BE2C (cell line): ENCODE results near the gene LEMD2.

Source experiments
- DNase-seq: peaks from one replicate; pipeline ENCODE4 v3.0.0-alpha.2; 2020
- H3K27me3 ChIP-seq: fragments of 250-450 bp; sonication (Bioruptor Pico); 2 replicates; pipeline ENCODE4 v1.5.1; 2020; ENCODE audit warnings: mild to moderate bottlenecking
- H3K36me3 ChIP-seq: fragments of 250-450 bp; sonication (Bioruptor Pico); 2 replicates; pipeline ENCODE4 v1.5.1; 2020; ENCODE audit warnings: mild to moderate bottlenecking
- H3K4me1 ChIP-seq: fragments of 250-450 bp; sonication (Bioruptor Pico); 2 replicates; pipeline ENCODE4 v1.5.1; 2020
- H3K4me3 ChIP-seq: 2 replicates; pipeline ENCODE4 v1.5.1; 2011; ENCODE audit warnings: low read depth, low read length
- H3K9me3 ChIP-seq: fragments of 250-450 bp; sonication (Bioruptor Pico); 2 replicates; pipeline ENCODE4 v1.5.1; 2020
- TF ChIP-seq, protein P1 (sequence below): IDR thresholded peaks from 2 replicates; pipeline ENCODE4 v1.5.1; 2012; ENCODE audit warnings: mild to moderate bottlenecking, low read depth, low read length

Gene LEMD2

GRCh38 chr6:33731751-33732282 lies 57.1 kb downstream of the LEMD2 start:
- H3K36me3 ChIP-seq, result no peaks in the 10 kb centered on the region
- no peaks in the 10 kb centered on the region for H3K9me3 ChIP-seq
- no peaks in the 10 kb centered on the region for H3K27me3 ChIP-seq
- H3K4me1 ChIP-seq, result no peaks in the 10 kb centered on the region
- TF ChIP-seq, protein P1, sequence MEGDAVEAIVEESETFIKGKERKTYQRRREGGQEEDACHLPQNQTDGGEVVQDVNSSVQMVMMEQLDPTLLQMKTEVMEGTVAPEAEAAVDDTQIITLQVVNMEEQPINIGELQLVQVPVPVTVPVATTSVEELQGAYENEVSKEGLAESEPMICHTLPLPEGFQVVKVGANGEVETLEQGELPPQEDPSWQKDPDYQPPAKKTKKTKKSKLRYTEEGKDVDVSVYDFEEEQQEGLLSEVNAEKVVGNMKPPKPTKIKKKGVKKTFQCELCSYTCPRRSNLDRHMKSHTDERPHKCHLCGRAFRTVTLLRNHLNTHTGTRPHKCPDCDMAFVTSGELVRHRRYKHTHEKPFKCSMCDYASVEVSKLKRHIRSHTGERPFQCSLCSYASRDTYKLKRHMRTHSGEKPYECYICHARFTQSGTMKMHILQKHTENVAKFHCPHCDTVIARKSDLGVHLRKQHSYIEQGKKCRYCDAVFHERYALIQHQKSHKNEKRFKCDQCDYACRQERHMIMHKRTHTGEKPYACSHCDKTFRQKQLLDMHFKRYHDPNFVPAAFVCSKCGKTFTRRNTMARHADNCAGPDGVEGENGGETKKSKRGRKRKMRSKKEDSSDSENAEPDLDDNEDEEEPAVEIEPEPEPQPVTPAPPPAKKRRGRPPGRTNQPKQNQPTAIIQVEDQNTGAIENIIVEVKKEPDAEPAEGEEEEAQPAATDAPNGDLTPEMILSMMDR, result no peak
- no peak for DNase-seq
- no peak overlapping the region for H3K4me3 ChIP-seq

- H3K9me3 ChIP-seq, result no peaks in the 10 kb centered on the region
- no peak for DNase-seq
- H3K4me1 ChIP-seq, result no peaks in the 10 kb centered on the region
- H3K4me3 ChIP-seq, result no peak overlapping the region
- no peaks in the 10 kb centered on the region for H3K36me3 ChIP-seq
- no peaks in the 10 kb centered on the region for H3K27me3 ChIP-seq
- TF ChIP-seq, protein P1, result no peak
These were observed 57.9 kb downstream of the LEMD2 start for GRCh38 chr6:33731035-33731434.

DNA sequence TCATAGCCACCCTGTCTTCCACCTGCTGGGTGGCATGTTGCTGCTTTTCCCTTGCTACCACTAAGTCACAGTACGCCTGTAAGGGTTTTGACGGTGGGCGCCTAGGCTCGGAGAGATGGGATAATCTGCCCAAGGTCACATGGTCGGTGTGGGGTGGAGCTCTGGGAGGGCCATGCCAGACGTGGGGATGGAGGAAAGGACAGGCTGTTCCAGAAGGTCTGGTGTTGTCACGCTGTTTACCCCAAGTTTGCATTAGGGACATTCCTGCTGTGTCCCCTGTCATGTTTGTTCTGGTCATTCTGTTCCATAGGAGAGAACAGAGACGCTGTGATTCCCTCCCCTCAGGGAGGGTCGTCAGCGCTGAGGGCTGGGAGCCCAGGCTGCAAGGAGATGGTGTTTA lies 58.3 kb downstream of the LEMD2 start:
- TF ChIP-seq, protein P1, result no peak
- no peak for DNase-seq
- no peaks in the 10 kb centered on the region for H3K9me3 ChIP-seq
- no peaks in the 10 kb centered on the region for H3K4me1 ChIP-seq
- no peak overlapping the region for H3K4me3 ChIP-seq
- H3K36me3 ChIP-seq, result no peaks in the 10 kb centered on the region
- no peaks in the 10 kb centered on the region for H3K27me3 ChIP-seq

DNA sequence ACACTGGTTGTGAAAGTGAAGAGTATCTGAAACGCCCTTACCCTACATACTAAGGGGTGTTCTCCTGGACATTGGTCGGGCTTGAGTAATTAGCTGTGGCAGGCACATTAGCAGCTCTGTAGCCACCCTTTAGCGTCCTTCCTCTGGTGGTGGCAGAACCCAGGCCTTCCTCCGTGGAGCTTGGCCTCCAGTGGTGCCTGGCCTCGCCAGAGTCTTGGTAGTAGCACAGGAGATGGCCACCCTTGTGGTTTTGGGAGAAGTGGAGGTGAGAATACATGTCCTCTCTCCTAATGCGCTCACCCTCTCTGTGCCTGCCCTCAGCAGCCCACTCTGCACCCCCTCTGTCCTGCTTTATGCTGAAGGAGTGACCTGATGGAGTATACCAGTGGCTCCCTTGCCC lies 59.9 kb downstream of the LEMD2 start:
- TF ChIP-seq, protein P1, result no peak
- no peak for DNase-seq
- no peak overlapping the region for H3K4me3 ChIP-seq
- no peaks in the 10 kb centered on the region for H3K27me3 ChIP-seq
- no peaks in the 10 kb centered on the region for H3K9me3 ChIP-seq
- H3K4me1 ChIP-seq, result no peaks in the 10 kb centered on the region
- no peaks in the 10 kb centered on the region for H3K36me3 ChIP-seq

DNA sequence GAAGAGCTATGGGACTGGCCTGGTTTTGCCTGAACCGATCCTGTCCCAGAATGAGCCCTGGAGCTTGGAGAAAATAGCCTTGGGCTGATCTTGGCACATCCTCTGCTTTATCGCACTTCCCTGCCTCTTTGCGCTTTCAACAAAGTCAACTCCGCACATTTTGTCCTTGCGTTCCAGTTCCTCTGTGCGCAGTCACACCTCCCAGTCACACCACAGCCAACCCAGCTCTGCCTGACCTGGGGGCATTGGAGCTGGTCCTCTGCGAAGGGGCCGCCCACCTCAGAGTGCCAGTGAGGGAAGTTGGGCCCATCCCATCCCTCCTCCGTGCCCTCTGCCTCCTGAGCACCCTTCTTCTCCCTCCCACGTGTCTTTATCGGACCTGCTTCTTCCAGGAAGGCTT lies 60.5 kb downstream of the LEMD2 start:
- Histone ChIP-seq H3K4me3 (no peak overlapping the region), H3K36me3 (no peaks in the 10 kb centered on the region), H3K4me1 (no peaks in the 10 kb centered on the region), H3K9me3 (no peaks in the 10 kb centered on the region), H3K27me3 (no peaks in the 10 kb centered on the region)
- no peak for DNase-seq
- TF ChIP-seq, protein P1, result no peak

DNA sequence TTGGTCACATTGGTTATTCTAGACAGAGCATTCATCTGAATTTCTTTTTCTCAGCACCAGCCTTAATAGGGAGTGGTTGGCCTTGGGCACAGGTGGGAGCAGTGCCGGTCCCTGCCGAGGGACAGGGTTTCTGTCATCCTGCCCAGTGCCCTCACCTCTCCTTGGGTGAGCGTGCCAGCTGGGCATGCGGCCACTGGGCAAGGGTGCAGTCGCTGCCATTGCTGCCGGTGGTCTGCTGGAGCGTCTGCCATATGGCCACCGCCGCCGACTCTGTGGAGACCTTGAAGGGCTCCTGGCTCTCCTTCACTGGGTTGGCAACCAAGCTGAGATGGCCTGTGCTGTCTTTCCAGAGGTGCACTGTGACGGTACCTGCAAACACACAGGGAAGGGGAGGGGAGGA lies 61.0 kb downstream of the LEMD2 start:
- Histone ChIP-seq H3K36me3 (no peaks in the 10 kb centered on the region), H3K9me3 (no peaks in the 10 kb centered on the region), H3K4me1 (no peaks in the 10 kb centered on the region), H3K4me3 (no peak overlapping the region), H3K27me3 (no peaks in the 10 kb centered on the region)
- TF ChIP-seq, protein P1, result no peak
- DNase-seq, result no peak
